Neuron (in vitro differentiated cells): ENCODE results near the gene AKIRIN2.

Experiments
- H2AFZ ChIP-seq: one replicate; pipeline ENCODE4 v1.6.1; 2013; ENCODE audit warnings: low read depth, mild to moderate bottlenecking, inconsistent platforms, low read length, moderate library complexity
- H3K27me3 ChIP-seq: one replicate; pipeline ENCODE4 v1.6.1; 2013; ENCODE audit warnings: low read length; ENCODE audit not compliant: insufficient read depth
- H3K36me3 ChIP-seq: one replicate; pipeline ENCODE4 v1.6.1; 2013; ENCODE audit warnings: low read length; ENCODE audit not compliant: insufficient read depth
- H3K4me1 ChIP-seq: one replicate; pipeline ENCODE4 v1.6.1; 2013; ENCODE audit warnings: low read length; ENCODE audit not compliant: insufficient read depth
- H3K4me3 ChIP-seq: 2 replicates; pipeline ENCODE4 v1.5.1; 2013; ENCODE audit warnings: mild to moderate bottlenecking, low read length, moderate library complexity
- H3K9me3 ChIP-seq: one replicate; pipeline ENCODE4 v1.6.1; 2013; ENCODE audit warnings: low read length

Gene AKIRIN2

DNA sequence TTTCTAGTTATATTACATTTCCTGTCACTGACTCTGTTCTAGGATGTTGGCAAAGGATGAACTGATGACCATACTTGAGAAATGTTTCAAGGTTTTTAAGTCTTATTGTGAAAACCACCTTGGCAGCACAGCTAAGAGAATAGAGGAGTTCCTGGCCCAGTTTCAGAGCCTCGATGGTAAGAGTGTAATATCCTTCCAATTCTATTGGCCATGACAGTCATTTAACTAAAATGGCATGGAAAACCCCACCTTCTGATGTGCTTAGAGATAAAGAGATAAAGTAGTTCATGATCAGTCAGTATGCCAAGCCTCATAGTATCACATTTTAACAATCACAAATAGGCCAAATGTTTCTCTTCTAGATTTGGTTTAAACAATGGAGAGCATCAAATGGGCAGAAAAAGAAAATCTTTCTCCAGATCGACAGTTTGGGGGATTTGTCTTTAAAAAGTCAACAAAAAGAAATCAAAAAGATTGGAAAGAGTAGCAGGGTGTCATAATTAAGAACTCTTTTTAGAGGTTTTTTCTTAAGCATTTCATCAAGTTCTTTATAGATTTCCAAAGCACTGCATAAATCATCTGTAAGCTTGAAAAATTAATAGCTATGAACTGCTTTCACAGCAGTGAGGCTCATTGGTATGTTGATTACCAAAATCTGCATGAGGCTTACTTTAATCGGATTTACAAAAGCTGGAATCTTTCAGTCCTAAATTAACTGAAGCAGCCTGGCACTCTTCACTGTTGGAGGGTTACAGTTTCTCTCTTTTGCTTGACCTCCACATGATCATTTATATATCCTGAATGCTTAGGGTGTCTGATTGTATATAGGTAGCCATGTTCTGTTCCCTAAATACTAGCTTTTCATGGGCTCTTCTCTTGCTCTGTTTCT is 48.7 kb downstream of the AKIRIN2 start:
- no peaks in the 10 kb centered on the region for H3K27me3 ChIP-seq
- peaks cover 42% of the 10 kb centered on the region for H3K36me3 ChIP-seq
- H3K9me3 ChIP-seq, result no peaks in the 10 kb centered on the region
- no peak overlapping the region for H3K4me3 ChIP-seq
- no peaks in the 10 kb centered on the region for H3K4me1 ChIP-seq
- no peak overlapping the region for H2AFZ ChIP-seq

DNA sequence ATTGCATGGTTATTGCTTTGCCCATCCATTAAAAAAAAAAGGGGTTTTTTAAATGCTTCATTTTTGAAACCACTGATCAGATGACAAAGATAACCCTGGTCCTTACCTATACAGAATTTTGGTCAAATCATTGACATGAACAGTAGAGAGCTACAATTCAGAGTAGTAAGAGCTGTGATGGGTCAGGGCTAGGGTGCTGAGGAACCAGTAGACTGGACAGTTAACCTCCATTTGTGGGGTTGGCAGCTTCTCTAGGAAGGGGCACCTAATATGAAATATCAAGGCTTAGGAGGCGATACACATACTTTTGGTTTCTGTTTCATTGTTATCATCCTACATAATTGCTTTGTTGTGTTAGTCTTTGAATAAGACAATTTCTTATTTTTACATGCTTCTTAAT is 57.0 kb downstream of the AKIRIN2 start:
- H3K4me3 ChIP-seq, result no peak overlapping the region

DNA sequence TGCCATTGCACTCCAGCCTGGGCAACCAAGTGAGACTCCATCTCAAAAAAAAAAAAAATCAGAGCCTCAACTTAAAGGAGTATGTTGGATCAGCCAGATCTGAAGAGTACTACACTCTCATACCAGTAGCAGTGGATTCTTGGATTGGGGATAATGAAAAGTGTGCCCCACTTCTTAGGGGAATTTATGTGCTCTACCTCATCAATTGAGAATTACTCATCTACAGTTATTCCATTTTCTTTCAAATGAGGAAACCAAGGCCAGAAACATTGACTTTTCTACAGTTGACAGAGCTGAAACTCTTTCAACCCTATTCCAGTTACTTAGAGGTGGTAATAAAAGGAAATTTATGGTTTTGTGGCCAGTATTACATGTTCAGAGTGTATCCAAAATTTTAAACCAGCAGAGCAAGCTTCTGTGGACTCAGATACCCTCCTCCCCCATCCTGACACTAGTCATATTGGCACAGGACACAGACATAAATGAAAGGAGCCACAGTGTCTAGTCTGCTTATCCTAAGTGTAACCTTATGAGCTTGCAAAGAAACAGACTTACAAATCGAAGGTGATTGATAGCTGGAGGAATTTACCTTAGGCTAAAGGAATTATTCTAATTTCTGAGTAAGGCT is 60.9 kb downstream of the AKIRIN2 start:
- Histone ChIP-seq H3K27me3 (no peaks in the 10 kb centered on the region), H3K36me3 (peaks cover 20% of the 10 kb centered on the region), H3K9me3 (no peaks in the 10 kb centered on the region), H2AFZ (no peak overlapping the region), H3K4me3 (no peak overlapping the region), H3K4me1 (no peaks in the 10 kb centered on the region)

More for the DNA sequence above, 57.0 kb downstream of the AKIRIN2 start:
- Histone ChIP-seq H2AFZ (no peak overlapping the region), H3K4me1 (no peaks in the 10 kb centered on the region), H3K27me3 (no peaks in the 10 kb centered on the region), H3K36me3 (peaks cover 4% of the 10 kb centered on the region), H3K9me3 (no peaks in the 10 kb centered on the region)

DNA sequence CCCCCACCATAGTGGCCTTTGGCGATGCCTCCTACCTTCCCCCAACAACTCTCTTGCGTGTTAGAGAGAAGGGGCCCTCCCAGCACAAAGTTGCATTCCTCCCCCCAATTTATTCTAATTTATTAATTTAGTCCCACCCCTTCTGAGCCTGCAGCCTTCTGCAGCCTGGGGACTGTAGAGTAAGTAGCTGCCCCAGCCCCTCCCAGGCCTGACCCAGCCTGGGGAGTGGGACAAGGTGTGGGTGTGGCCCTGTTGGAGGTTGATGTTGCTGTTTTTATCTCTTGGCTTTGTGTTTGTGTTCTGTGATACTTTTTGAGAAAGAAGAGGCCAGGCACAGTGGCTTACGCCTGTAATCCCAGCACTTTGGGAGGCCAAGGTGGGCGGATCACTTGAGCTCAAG is 62.7 kb downstream of the AKIRIN2 start:
- H3K36me3 ChIP-seq, result peaks cover 29% of the 10 kb centered on the region
- H3K4me1 ChIP-seq, result no peaks in the 10 kb centered on the region
- H3K4me3 ChIP-seq, result no peak overlapping the region
- no peak overlapping the region for H2AFZ ChIP-seq
- H3K9me3 ChIP-seq, result no peaks in the 10 kb centered on the region
- no peaks in the 10 kb centered on the region for H3K27me3 ChIP-seq

DNA sequence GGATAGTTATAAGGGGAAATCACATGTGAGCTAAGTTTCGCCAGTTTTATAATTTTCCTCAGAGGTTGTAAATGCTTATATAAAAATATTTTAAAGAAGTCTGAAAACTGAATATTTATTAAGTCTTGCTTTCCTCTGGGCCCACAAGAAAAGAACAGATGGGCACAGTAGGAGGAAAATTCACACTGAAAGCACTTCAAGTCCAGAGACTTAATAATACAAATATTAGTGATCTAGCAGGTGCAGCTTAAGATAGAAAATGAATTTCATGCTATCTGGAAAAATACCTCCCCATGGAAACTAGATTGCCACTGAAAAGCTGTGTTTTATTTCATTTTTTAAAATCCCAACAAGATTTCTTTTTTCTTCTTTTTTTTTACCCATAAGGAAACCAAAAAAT is 64.9 kb downstream of the AKIRIN2 start:
- no peaks in the 10 kb centered on the region for H3K27me3 ChIP-seq

DNA sequence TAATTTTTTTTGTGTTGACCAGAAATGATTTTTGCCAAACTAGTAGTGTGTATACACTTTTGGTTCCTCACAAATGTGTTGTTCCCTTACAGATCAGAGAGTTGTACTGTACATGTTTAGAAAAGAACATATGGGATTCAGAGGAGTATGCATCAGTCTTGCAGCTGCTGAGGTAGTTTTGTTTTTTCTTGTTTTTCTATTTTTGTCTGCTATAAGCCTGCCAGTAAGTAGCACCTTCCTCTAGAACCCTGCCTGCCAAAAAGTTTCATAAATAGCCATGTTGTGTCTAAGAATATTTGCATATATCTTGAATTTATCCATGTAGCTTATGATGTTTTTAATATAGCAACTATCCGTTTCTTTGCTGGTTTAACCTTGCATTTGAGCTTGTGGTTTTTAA is 65.7 kb downstream of the AKIRIN2 start:
- Histone ChIP-seq H3K36me3 (peaks cover 35% of the 10 kb centered on the region), H3K4me3 (no peak overlapping the region), H3K27me3 (no peaks in the 10 kb centered on the region), H3K9me3 (no peaks in the 10 kb centered on the region), H2AFZ (no peak overlapping the region), H3K4me1 (no peaks in the 10 kb centered on the region)

More for the DNA sequence above, 64.9 kb downstream of the AKIRIN2 start:
- Histone ChIP-seq H2AFZ (no peak overlapping the region), H3K4me1 (no peaks in the 10 kb centered on the region), H3K36me3 (peaks cover 35% of the 10 kb centered on the region), H3K4me3 (no peak overlapping the region), H3K9me3 (no peaks in the 10 kb centered on the region)

DNA sequence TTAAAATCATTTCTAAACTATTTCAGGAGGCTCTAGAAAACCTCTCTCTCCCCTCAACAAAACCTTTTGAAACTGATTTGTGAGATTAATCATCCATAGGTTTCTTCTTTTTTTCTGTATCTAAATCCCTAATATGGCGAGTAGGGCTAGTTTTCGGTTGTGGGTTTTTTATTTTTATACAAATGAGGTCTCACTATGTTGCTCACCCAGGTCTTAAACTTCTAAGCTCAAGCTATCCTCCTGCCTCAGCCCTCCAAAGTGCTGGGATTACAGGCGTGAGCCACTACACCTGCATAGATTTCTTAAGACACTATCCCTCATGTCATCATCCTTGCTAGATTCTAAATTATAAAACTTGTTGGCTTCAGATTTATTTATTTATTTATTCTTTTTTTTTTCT is 68.2 kb downstream of the AKIRIN2 start:
- H3K9me3 ChIP-seq, result no peaks in the 10 kb centered on the region

DNA sequence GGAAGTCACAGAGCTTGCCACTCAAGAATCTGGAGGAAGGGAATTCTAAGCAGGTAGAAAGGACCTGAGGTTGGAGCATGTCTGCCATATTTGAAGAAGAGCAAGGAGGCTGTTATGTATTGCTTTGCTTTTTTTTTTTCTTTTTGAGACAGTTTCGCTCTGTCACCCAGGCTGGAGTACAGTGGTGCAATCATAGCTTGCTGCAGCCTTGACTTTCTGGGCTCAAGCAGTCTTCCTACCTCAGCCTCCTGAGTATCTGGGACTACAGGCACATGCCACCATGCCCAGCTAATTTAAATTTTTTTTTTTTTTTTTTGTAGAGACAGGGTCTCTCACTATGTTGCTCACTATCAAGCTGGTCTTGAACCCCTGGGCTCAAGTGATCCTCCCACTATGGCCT is 71.3 kb downstream of the AKIRIN2 start:
- H3K36me3 ChIP-seq, result peaks cover 24% of the 10 kb centered on the region
- no peaks in the 10 kb centered on the region for H3K27me3 ChIP-seq
- H2AFZ ChIP-seq, result no peak overlapping the region
- peaks cover 10% of the 10 kb centered on the region for H3K4me1 ChIP-seq
- H3K9me3 ChIP-seq, result no peaks in the 10 kb centered on the region
- no peak overlapping the region for H3K4me3 ChIP-seq

More for the DNA sequence above, 68.2 kb downstream of the AKIRIN2 start:
- peaks cover 3% of the 10 kb centered on the region for H3K4me1 ChIP-seq
- no peaks in the 10 kb centered on the region for H3K27me3 ChIP-seq
- H3K4me3 ChIP-seq, result no peak overlapping the region
- H3K36me3 ChIP-seq, result peaks cover 43% of the 10 kb centered on the region
- no peak overlapping the region for H2AFZ ChIP-seq

DNA sequence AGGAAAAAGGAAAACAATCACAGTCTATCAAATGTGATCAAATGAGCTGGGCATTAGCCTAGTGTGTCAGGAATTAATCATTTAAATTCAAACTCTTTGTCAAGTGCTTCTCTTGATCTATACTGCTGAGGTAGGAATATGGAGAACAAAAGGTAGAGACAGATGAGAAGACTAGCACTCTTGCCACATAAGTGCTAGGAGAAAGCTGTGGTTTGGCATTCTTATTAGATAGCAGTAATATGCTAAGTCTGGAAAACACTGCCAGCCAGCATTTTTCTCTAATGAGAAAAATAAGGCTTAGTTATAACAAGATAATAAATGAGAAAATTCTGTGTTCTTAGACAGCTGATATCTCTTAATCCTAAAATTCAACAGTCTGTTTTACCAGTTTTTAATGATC is 73.2 kb downstream of the AKIRIN2 start:
- no peaks in the 10 kb centered on the region for H3K27me3 ChIP-seq
- H3K4me1 ChIP-seq, result peaks cover 10% of the 10 kb centered on the region
- no peak overlapping the region for H3K4me3 ChIP-seq
- H2AFZ ChIP-seq, result no peak overlapping the region
- H3K9me3 ChIP-seq, result no peaks in the 10 kb centered on the region
- peaks cover 19% of the 10 kb centered on the region for H3K36me3 ChIP-seq

DNA sequence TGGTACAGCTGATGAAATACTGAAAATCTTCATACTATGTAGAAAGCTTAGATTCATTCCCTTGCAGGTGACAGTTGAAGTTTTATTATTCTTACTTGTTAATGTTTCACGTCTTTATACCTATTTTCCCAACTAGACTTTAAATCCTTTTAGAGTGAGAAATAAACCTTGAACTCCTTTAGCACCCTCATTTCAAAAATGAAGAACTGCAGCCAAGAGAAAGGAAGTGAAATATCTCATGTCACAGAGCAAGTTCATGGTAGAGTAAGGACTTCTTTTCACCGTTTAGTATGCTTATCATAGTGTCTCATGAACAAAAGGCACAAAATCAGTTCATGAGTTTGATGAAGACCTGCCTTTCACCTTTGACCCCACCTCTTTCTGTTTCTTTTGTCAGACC is 73.6 kb downstream of the AKIRIN2 start:
- no peaks in the 10 kb centered on the region for H3K9me3 ChIP-seq
- H3K36me3 ChIP-seq, result peaks cover 17% of the 10 kb centered on the region
- H3K27me3 ChIP-seq, result no peaks in the 10 kb centered on the region
- H2AFZ ChIP-seq, result no peak overlapping the region
- H3K4me3 ChIP-seq, result no peak overlapping the region
- H3K4me1 ChIP-seq, result peaks cover 10% of the 10 kb centered on the region
